Karpas-422 (cell line): ENCODE measurements around the gene ODF2L. TPM values are rescaled to one million over a fixed set of nuclear protein-coding genes. Genes with fewer than 3 reads are reported as not detected.

Source experiments
- small RNA-seq: library from RNA; depleted of rRNA; stranded (forward); fragments of <200 nt; gene quantifications from one replicate; pipeline ENCODE3, GENCODE V24; 2014
- total RNA-seq: library from RNA; depleted of rRNA; stranded (reverse); fragments of >200 nt; shearing (Covaris generic); gene quantifications from 2 replicates; pipeline ENCODE4 v1.2.3, GENCODE V29; 2014; ENCODE audit warnings: low replicate concordance; rRNA removed

ODF2L gene
- total RNA-seq, 1 experiment from 2014 or later: 11.1 TPM

Small RNA genes lying within 50 kb of the gene (small RNA-seq; reads per million reads assigned to genes)
- gene MIR7856: not detected

Other genes starting within 250 kb of the ODF2L start
- gene COL24A1, start 239.6 kb downstream of the ODF2L start, total RNA-seq: 0.11 TPM in 1 of 2 replicates, not detected in the other
- not detected in 2 replicates for gene CLCA2, start 27.8 kb upstream of the ODF2L start, total RNA-seq
- gene CLCA1, start 72.6 kb upstream of the ODF2L start, total RNA-seq: not detected in 2 replicates
- gene CLCA4, start 150.8 kb upstream of the ODF2L start, total RNA-seq: not detected in 2 replicates